ENCODE measurements around the gene ADAM19. TPM values are rescaled to one million over a fixed set of nuclear protein-coding genes. Genes with fewer than 3 reads are reported as not detected.

The ADAM19 gene
- total and polyA plus RNA-seq, 7 experiments from 2014 or later, result 0.10 to 410 (median 0.86) TPM

Other genes starting within 250 kb of the ADAM19 start
- gene NIPAL4, start 115.6 kb downstream of the ADAM19 start, total RNA-seq, result 1 to 10 TPM in 2 of 5 experiments, under 1 TPM in 1, not detected in 2; 0.70 to 1.6 (median 1.2) TPM
- gene NIPAL4, start 115.6 kb downstream of the ADAM19 start, polyA plus RNA-seq, result not detected
- under 1 TPM in 1 of 5 experiments, not detected in 4; 0.36 TPM for gene SOX30, start 76.7 kb upstream of the ADAM19 start, total RNA-seq
- under 1 TPM; 0.17 to 0.25 TPM for gene SOX30, start 76.7 kb upstream of the ADAM19 start, polyA plus RNA-seq
- gene C5orf52, start 95.8 kb upstream of the ADAM19 start, total RNA-seq, result not detected
- not detected for gene C5orf52, start 95.8 kb upstream of the ADAM19 start, polyA plus RNA-seq
- gene THG1L, start 155.6 kb upstream of the ADAM19 start, total RNA-seq, result 10 to 100 TPM in 1 of 5 experiments, 1 to 10 TPM in 4; 6.2 to 17.4 (median 7.4) TPM
- 1 to 10 TPM; 4.6 to 6.2 TPM for gene THG1L, start 155.6 kb upstream of the ADAM19 start, polyA plus RNA-seq
- gene LSM11, start 167.9 kb upstream of the ADAM19 start, total RNA-seq, result 1 to 10 TPM; 1.6 to 5.0 (median 4.0) TPM
- gene LSM11, start 167.9 kb upstream of the ADAM19 start, polyA plus RNA-seq, result under 1 TPM; 0.50 to 0.92 TPM